GM21528 (cell line): ENCODE results near the gene TBX4.
"Not testable (repeated sequence)": the region's sequence is repeated elsewhere in the genome, so short reads cannot be mapped to it uniquely, and the experiment has no call there.

Experiments
- ATAC-seq: cut with Tn5 transposase; IDR thresholded peaks from one replicate; pipeline ENCODE4 v1.9.1; 2021; ENCODE audit warnings: mild to moderate bottlenecking, moderate library complexity; ENCODE audit not compliant: unreplicated experiment, low FRiP score

TBX4 gene

GRCh38 chr17:61479493-61480413, 27.5 kb downstream of the TBX4 start:
- ATAC-seq: no peak

GRCh38 chr17:61480414-61480807, 28.2 kb downstream of the TBX4 start:
- ATAC-seq: no peak

DNA sequence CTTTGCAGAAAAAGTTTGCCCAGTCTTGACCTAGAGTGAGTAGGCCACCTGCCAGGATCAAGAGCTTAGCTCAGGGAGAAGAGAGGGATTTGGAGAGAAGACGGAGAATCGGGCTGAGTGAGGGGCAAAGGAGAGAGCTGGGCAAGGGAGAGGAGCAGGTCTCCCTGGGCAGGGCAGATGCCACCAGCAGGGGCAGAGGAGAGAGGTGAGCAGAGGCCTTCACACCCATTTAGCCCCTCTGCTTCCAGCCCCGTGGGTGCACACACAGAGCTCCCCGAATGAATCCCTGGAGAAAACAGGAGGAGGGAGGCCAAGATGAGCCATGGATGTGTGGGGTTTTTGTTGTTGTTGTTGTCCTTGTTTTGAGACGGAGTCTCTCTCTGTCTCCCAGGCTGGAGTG, 29.2 kb downstream of the TBX4 start:
- no peak for ATAC-seq

GRCh38 chr17:61482467-61482866, 30.2 kb downstream of the TBX4 start:
- ATAC-seq: no peak

DNA sequence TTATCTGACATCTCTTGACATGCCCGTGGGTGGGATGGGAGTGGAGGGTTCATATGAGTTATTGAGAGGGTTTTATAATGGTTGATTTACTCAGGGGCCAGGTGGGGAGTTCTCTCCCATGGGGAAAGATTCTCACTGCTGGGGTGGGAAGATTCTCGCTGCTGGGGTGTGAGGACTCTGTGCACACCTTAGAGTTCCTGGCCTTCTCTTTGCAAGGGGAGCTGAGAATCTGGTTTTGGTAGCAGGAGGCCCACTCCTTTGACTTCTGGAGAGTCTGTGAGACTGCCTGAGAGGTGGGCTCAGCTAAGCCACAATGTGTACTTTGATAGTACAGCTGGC, 31.5 kb downstream of the TBX4 start:
- no peak for ATAC-seq

DNA sequence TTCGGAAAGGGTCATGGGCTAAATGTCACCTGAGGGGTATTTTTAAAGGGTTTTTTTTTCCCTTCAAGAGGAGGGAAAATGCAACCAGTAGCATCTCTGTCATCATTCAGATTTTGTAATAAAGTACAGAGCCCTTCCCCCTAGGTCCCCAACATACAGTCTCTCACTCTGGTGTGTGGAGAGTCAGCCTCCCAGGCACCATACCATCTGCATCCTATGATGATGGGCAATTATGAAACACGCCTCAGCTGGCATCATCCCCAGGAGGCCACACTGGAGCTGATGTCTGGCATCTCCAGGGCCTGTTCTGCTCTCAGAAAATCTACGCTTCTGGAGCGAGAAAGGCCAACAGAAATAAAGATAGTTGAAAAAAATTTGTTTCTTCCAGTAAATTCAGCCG, 32.0 kb downstream of the TBX4 start:
- no peak for ATAC-seq

DNA sequence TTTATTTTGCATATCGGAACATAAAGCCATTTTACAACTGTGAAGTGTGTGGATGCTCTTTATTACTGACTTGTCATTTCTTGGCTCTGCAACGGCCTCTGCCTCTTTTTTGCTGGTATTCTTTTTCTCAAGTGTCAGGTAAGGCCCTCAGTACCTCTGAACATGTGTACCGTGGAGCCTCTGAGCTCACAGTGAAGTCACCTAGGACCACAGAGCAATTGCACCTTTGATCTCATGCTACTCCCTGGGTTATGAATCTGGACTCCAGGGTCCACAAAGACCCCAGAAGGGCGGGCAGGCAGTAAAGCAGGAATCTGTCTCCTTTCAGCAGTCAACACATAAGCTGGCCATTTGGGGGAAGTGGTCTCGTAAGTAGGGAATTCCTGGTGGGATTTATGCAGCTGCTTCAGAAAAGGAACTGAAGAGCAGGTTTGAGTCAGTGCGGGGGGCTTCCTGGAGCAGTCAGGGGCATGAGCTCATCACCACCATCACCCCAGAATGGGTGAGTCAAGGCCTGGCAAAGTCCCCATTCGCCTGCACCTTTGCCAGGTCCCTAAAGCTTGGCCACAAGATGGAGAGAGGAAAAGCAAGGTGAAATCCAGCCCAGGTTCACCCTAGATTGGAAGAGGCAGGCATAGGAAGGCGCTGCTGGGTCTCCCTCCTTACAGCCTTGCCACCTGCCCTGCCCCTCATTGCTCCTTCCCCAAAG, 33.0 kb downstream of the TBX4 start:
- ATAC-seq: no peak

DNA sequence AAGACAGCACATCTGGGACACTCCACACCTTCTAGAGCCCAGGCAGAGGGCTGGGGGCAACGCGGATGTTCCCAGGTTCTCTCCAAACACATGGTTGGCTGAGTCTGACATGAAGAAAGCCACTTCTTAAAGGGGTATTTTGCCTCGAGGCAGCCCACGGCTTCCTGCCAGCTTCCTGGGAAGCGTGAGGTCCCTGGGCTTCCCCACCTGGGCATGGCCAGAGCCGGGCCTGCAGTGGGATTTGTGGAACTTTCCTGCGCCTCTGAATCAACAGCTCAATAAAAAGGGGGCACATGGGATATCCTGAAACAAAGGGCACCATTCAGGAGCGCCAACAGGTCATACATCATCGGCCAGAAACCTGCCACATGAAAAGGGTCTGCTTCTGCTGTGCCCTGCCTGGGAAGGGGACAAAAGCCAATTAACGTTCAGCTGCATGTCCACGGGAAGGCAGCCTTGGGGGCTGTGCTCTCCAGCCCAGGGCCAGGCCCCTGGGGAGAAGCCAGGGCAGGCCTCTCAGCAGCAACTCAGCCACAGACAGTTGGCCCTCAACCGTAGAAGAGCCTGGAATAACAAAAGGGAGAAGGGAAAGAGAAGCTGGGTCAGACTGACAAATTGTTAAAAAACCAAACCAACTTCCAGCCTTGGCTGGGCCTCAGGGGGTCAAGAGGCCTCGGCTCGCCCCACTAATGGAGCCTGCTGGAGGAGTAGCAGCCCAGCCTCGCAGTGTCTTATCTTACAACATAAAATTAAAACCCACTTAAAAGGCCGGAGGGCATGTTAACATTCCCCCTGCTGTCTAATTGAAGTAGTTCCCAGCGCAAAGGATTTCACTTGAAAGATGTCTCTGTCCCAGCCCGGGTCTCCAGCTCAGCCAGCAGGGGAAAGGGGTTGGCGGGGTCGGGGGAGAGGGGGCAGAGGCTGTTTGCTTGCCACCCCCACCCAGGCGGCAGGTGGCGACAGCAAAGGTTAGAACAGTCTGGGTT, 34.2 kb downstream of the TBX4 start:
- ATAC-seq: no peak

- ATAC-seq: no peak
Observed at GRCh38 chr17:61487161-61487988, 35.2 kb downstream of the TBX4 start.

DNA sequence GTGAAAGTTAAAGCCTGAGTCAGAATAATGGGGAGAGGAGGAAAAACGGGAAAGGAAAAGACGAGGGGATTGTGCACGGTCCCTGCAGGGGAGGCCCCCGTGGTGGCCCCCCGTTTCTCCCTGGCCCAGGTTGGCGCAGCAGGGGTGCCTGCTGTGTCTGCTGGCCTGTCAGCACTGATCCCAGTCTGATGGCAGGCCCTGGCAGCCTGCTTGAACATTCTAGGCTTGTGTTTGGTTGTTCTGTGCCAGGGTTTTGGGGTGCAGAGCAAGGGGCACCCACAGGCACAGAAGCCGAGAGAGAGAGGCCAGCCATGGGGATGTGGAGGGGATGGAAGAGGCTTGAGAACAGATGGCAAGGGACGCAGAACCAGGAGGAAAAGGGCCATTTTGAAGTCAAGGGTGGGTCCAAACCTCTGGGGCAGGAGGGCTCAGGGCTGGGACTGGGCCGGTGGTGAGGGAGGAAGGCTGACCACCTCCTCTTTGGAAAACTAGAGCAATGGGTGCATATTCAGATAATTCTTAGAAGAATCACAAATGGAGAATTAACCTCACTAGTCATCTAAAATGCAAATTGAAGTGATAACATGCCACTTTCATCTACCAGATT, 35.9 kb downstream of the TBX4 start:
- ATAC-seq: no peak

DNA sequence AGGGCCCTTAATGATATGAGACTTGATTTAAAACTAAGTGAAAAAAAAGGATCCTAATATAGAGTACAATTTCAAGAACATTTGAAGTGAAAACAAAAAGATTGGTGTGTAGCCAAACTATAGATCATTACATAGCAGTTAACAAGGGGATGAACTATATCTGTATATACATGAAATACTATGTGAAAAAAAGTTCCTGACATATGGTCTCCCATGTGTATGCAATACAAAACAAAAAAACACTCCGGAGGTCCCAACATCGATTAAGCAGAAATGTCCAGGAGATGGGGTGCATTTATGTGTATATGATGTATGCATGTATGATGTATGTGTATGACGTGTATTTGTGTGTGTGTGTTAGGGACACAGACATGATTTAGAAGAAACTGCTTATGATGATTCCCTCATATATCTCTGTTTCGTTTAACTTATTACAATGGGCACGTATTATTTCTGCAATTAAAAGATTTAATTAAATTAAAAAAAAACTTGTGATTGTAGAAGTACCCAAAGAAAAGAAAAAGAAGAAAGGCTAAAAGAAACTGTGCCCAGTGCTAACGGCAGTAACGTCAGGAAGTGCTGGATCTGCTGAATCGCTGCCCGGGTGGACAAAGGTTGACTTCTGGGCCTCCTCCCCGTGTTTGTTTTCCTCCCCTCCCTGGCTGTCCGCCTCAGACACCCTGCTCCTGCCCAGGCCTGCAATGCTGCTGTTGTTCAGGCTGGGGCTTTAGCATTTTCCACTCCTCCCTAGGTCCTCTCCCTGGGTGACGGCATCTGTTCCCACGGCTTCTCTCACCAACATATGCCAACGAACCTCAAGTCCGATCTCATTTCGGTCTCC, 36.9 kb downstream of the TBX4 start:
- no peak for ATAC-seq

DNA sequence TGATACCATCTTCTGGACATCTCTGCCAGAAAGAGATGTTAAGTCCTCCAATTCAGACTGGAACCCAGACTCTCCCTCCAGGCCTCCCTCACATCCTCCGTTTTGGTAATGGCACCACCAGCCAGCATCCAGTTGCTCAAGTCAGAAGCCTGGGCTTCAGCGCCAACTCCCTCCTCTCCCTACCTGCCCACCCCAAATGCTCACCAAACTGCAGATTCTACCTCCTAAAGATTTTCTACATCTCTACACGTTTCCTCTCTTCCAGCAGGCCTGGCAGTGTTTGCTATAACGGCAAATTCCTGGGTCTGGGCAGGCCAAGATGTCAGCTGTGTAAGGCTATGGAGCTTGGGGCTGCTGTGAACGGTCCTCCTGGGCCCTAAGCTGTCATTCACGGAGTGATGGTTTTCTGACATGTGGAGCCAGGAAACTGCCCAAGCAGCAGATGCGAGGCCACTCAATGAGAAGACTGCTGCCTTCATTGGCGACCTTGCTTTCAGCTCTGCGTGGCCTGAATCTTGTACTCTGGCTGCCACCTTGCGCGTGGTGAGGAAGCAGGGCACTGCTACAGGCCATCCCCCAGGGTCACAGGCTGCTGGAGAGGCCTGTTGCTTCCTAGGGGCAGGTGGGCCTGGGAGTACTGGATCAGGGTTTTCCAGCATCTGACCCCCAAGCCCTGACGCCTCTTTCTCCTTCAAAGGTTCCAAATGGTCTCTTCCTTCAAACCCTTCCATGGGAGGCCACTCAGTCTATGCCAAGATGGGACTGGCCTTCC, 37.7 kb downstream of the TBX4 start:
- no peak for ATAC-seq

DNA sequence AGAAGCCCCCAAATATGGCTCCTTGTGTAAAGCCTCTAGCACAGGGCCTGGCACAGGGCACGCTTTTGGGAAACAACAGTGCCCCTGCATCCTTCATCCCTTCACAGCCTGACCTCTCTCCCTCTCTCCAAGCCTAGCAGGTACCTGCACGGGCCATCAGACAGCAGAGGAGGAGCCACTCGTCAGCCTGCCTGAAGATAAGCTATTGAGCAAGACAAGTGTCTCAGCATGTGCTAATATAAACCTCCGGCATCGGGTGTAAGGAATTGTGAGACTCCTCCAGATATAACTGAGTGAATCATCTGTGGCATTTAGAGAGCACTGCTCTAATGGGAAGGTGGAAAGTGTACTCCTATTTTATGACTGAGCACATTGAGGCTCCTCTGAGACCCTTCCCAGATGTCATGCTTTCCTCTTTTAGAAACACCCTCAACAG, 38.3 kb downstream of the TBX4 start:
- ATAC-seq: no peak

DNA sequence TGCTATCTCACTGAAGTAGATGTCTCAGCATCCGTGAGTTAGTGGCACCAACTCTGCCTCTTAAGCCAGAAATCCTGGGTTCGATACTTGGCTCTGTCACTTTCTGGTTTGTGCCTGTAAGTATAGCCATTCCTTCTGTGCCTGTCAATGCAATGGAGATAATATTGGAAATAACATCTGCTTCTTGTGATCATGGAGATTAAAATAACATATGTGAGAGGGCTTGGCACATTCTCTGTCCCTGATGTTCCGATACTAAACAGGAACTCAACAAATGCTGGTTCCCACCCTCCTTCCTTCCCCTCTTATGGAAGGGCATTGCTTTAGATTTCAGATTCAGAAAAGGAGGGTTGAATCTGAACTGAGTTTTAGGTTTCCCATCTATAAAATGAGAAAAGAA, 39.8 kb downstream of the TBX4 start:
- ATAC-seq: no peak

- ATAC-seq: no peak
Observed at GRCh38 chr17:61492759-61493526, 40.7 kb downstream of the TBX4 start.

- not testable (repeated sequence) for ATAC-seq
Observed at GRCh38 chr17:61493830-61494324, 41.7 kb downstream of the TBX4 start.
